NCI-H2196 (cell line): ENCODE data around the gene NEMF.
"Not testable (repeated sequence)": the region's sequence is repeated elsewhere in the genome, so short reads cannot be mapped to it uniquely, and the experiment has no call there.

Experiments
- DNase-seq: peaks from one replicate; lab custom pipeline; 2025; ENCODE audit not compliant: unreplicated experiment; lab: John Stamatoyannopoulos, UW

NEMF gene

GRCh38 chr14:49761839-49762551 lies 90.6 kb downstream of the NEMF start:
- DNase-seq: no peak

- DNase-seq: no peak
Observed at GRCh38 chr14:49755378-49755777, 97.2 kb downstream of the NEMF start.

DNA sequence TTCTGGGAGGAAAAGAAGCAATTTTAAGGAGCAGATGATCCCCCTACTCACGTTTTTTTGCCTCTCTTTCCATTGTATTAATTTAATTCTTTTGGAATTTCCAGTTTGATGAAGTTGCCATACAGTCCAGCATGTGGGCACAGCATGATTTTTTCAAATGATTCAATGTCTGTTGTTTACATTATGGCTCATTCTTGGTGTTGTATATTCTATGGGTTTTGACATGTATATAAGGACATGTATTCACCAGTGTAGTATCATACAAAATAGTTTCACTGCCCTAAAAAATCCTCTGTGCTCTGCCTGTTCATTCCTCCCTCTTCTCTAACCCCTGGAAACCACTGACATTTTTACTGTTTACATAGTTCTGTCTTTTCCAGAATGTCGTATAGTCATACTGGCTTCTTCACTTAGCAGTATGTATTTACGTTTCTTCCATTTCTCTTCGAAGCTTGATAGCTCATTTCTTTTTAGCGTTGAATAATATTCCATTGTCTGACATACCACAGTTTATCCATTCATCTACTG lies 98.0 kb downstream of the NEMF start:
- no peak for DNase-seq

GRCh38 chr14:49746476-49746875 lies 106.1 kb downstream of the NEMF start:
- not testable (repeated sequence) for DNase-seq

- no peak for DNase-seq
Observed at GRCh38 chr14:49745191-49745590, 107.4 kb downstream of the NEMF start.

- DNase-seq: not testable (repeated sequence)
Observed at GRCh38 chr14:49735669-49736068, 116.9 kb downstream of the NEMF start.

DNA sequence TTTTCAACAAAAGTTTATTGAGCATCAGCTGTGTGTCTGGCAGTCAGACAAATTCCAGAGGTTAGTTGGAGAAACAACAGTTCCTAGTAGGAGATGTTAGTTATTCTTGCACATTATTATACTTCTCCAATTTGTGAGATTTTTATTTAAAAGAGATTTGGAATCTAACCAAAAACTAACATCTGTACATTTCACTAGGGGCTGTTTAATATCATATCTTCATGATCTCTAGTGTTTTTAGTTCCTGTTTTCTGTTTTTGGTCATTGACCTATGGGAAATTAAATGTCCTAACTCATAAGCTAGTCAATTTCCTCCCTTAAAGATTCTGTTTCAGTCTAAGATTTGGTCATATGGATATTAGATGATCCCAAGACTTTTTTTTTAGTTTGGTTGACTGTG lies 118.8 kb downstream of the NEMF start:
- DNase-seq: no peak

- DNase-seq: no peak
Observed at GRCh38 chr14:49732896-49733295, 119.7 kb downstream of the NEMF start.
